GM18951 (cell line): Measurements from ENCODE around the gene C5orf15.

Experiments used
- POLR2A ChIP-seq: IDR thresholded peaks from 4 replicates; pipeline ENCODE4 v1.6.1; 2011; ENCODE audit warnings: mild to moderate bottlenecking; ENCODE audit not compliant: insufficient read length, insufficient read depth; ENCODE audit errors: extremely low read depth
- in situ Hi-C: fragments of 300-500 bp; cut with MboI; formaldehyde crosslinking; loops from one replicate; pipeline ENCODE4 v1.12.0; 2022; ENCODE audit warnings: low sequenced_read_pairs, mixed read lengths, inconsistent platforms; ENCODE audit not compliant: unreplicated experiment

The C5orf15 gene

GRCh38 chr5:133926489-133927299 is 41.7 kb downstream of the C5orf15 start:
- TF ChIP-seq POLR2A, result no peak

GRCh38 chr5:133925866-133926488 is 42.4 kb downstream of the C5orf15 start:
- in situ Hi-C loops, result loop anchor here (25.0 kb wide), 1 partner anchor 814 kb away; no protein-coding TSS in a partner anchor
- TF ChIP-seq POLR2A, result no peak

More at GRCh38 chr5:133926489-133927299, 41.7 kb downstream of the C5orf15 start:
- in situ Hi-C loops, result loop anchor here (25.0 kb wide), 1 partner anchor 814 kb away; no protein-coding TSS in a partner anchor

GRCh38 chr5:133925269-133925668 is 43.2 kb downstream of the C5orf15 start:
- in situ Hi-C loops, result loop anchor here (25.0 kb wide), 1 partner anchor 813 kb away; no protein-coding TSS in a partner anchor
- no peak for TF ChIP-seq POLR2A

- in situ Hi-C loops, result no loop called here
- TF ChIP-seq POLR2A, result no peak
Observed at GRCh38 chr5:133924221-133924920, 44.1 kb downstream of the C5orf15 start.

DNA sequence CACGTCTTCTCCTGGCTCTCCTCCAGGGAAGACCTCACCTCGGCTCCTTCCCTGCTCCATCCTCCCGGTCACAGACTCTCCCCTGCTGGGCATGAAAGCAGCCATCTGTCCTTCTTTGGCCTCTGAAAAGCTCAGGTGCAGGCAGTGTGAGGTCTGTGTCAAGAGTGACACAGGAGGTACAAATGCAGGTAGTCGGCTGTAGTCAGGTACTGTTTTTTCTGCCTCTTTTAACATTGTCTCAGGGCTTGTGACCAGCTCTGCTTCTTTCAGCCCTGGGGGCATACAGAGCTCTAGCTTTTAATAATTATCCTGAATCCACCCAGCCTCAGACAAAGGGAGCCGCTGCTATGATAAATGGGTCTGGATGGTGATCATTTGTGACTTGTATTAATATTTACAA is 46.4 kb downstream of the C5orf15 start:
- no peak for TF ChIP-seq POLR2A
- in situ Hi-C loops, result no loop called here

DNA sequence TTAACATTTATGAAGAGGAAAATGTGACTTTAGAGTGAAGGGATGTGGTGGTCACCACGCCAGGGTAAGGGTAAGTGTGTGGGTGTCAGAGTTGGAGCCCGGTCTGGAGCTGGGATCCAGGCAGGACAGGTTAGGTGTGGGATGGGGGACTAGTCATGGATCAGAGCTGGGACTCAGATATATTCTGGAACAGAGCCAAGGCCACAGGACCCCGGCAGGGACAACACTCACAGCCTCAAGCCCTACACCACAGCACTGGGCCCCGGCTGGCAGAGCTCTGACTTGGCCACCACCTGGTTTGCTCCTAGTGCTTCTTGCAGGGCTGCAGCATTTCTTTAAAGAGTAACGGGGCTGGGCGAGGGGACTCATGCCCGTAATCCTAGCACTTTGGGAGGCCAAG is 47.4 kb downstream of the C5orf15 start:
- TF ChIP-seq POLR2A, result no peak
- in situ Hi-C loops, result no loop called here

GRCh38 chr5:133919148-133920136 is 49.0 kb downstream of the C5orf15 start:
- in situ Hi-C loops, result no loop called here

GRCh38 chr5:133918731-133919130 is 49.7 kb downstream of the C5orf15 start:
- TF ChIP-seq POLR2A, result no peak
- in situ Hi-C loops, result no loop called here

More at GRCh38 chr5:133919148-133920136, 49.0 kb downstream of the C5orf15 start:
- TF ChIP-seq POLR2A, result no peak

DNA sequence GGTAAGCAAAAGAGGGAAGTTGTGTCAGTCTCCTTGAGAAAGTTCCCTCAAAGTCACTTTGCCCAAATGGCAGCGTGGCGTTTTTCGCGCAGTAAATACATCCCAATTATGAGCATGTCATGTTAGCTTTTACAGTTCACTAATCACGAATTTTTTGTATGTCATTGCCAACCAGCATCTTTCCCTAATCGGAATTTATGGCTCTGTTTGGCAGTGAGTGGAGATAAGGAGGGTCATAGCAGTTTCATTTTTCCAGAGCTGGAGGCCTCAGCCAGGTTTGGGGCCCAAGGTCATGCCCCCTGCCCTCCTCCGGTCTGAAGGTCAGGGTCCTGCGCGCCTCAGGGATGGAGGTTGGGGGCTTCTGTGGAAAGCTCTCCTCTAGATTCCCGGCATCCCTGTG is 50.1 kb downstream of the C5orf15 start:
- no peak for TF ChIP-seq POLR2A
- in situ Hi-C loops, result no loop called here

DNA sequence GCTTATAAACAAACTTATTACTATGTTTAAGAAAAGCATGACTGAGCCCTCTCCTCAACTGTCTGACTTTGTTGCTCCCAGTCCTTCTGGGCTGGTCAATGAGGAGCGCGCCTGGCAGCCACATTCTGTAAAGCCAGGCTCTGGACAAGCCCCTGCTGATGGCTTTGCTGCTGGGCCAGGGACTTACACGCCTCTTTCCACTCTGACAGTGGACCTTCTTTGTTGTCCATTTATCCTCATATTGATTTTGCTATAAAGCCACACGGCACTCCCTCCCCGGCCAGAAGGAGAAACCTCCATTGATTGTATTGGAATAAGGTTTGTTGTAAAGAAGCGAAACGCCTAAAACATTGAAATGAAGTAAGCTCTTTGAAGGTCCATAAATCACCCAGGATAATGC is 50.6 kb downstream of the C5orf15 start:
- in situ Hi-C loops, result no loop called here
- TF ChIP-seq POLR2A, result no peak

DNA sequence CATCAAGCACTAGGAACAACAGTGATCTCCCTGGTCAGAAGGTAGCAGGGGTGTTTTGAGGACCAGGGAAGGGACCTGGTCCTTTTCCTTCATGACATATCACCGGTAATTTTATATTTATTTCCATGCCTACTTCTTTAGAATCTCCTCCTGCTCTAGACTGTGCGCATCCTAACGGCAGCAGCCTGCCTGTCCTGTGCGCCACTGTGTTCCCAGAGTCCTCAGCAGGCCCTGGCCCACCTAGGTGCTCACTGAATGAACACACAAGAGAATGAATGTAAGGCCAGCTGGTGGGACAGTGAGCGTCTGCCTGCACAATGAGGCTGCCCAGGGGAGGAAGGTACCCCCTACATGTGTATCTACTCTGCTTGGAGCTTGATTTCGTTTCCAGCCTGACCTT is 51.5 kb downstream of the C5orf15 start:
- TF ChIP-seq POLR2A, result no peak
- in situ Hi-C loops, result no loop called here

- no peak for TF ChIP-seq POLR2A
- in situ Hi-C loops, result no loop called here
Observed at GRCh38 chr5:133916479-133916878, 51.9 kb downstream of the C5orf15 start.

- in situ Hi-C loops, result no loop called here
- no peak for TF ChIP-seq POLR2A
Observed at GRCh38 chr5:133914434-133914833, 54.0 kb downstream of the C5orf15 start.
